SK-N-SH (cell line): Measurements from ENCODE around the gene ABCF3. TPM values are rescaled to one million over a fixed set of nuclear protein-coding genes. Genes with fewer than 3 reads are reported as not detected.

Source experiments
- CHD2 ChIP-seq: fragments of 150-350 bp; IDR thresholded peaks from 2 replicates; pipeline ENCODE4 v1.6.1; 2018; ENCODE audit warnings: low read length; ENCODE audit not compliant: partially characterized antibody
- ELF1 ChIP-seq: IDR thresholded peaks from 2 replicates; pipeline ENCODE4 v1.4.0; 2012
- EZH2phosphoT487 ChIP-seq: fragments of 200-600 bp; sonication (generic); IDR thresholded peaks from 2 replicates; pipeline ENCODE4 v1.6.1; 2017; ENCODE audit warnings: low read depth, mixed run types, mild to moderate bottlenecking, antibody characterized with exemption, moderate library complexity, borderline replicate concordance
- FOXJ3 ChIP-seq: sonication (generic); formaldehyde crosslinking; IDR thresholded peaks from 2 replicates; pipeline ENCODE4 v1.5.1; 2020; ENCODE audit warnings: mild to moderate bottlenecking, missing genetic modification reagents
- GABPA ChIP-seq: IDR thresholded peaks from 2 replicates; pipeline ENCODE4 v1.4.0; 2012; ENCODE audit warnings: low read depth, mild to moderate bottlenecking
- IRF3 ChIP-seq: fragments of 150-350 bp; IDR thresholded peaks from 2 replicates; pipeline ENCODE4 v1.6.1; 2016; ENCODE audit warnings: mild to moderate bottlenecking, low read depth, low read length
- JUND ChIP-seq: IDR thresholded peaks from 2 replicates; pipeline ENCODE4 v1.4.0; 2012
- MEF2A ChIP-seq: IDR thresholded peaks from 2 replicates; pipeline ENCODE4 v1.4.0; 2012; ENCODE audit warnings: low read depth, borderline replicate concordance
- NFIC ChIP-seq: IDR thresholded peaks from 2 replicates; pipeline ENCODE4 v1.4.0; 2012; ENCODE audit warnings: borderline replicate concordance
- NRF1 ChIP-seq: IDR thresholded peaks from 2 replicates; pipeline ENCODE4 v1.6.1; 2012; ENCODE audit warnings: low read depth, mild to moderate bottlenecking, low read length
- PBX3 ChIP-seq: IDR thresholded peaks from 2 replicates; pipeline ENCODE4; 2012
- POLR2AphosphoS5 ChIP-seq: IDR thresholded peaks from 2 replicates; pipeline ENCODE4 v1.6.1; 2012; ENCODE audit warnings: low read depth, low read length
- RAD21 ChIP-seq: IDR thresholded peaks from 2 replicates; pipeline ENCODE4 v1.6.1; 2012; ENCODE audit warnings: mild to moderate bottlenecking, low read length
- RCOR1 ChIP-seq: fragments of 150-350 bp; IDR thresholded peaks from 2 replicates; pipeline ENCODE4 v1.6.1; 2017; ENCODE audit warnings: antibody characterized with exemption, low read length
- RFX5 ChIP-seq: IDR thresholded peaks from 2 replicates; pipeline ENCODE4 v1.6.1; 2012; ENCODE audit warnings: mild to moderate bottlenecking, improper control_type of control experiment, low read length
- RXRA ChIP-seq: IDR thresholded peaks from 2 replicates; pipeline ENCODE4 v1.4.0; 2012; ENCODE audit warnings: low read depth, mild to moderate bottlenecking, borderline replicate concordance
- TAF1 ChIP-seq: IDR thresholded peaks from 2 replicates; pipeline ENCODE4 v1.6.1; 2012; ENCODE audit warnings: low read depth, mild to moderate bottlenecking, low read length, moderate library complexity, borderline replicate concordance
- TCF12 ChIP-seq: IDR thresholded peaks from 2 replicates; pipeline ENCODE4 v1.4.0; 2012
- YY1 ChIP-seq: IDR thresholded peaks from 2 replicates; pipeline ENCODE4 v1.4.0; 2012; ENCODE audit warnings: low read depth, mild to moderate bottlenecking
- ZBTB33 ChIP-seq: IDR thresholded peaks from 2 replicates; pipeline ENCODE4 v1.4.0; 2012; ENCODE audit warnings: low read depth, borderline replicate concordance
- polyA plus RNA-seq, 3 experiments: library from polyadenylated mRNA; depleted of rRNA; stranded (reverse); fragments of >200 nt; gene quantifications; 2 replicates each; pipeline ENCODE4 v1.2.3, GENCODE V29; 2012

ABCF3 gene
- polyA plus RNA-seq, 1 of the 3 experiments (the other 2 are of a cell fraction), result 55.6 TPM

- TF ChIP-seq RCOR1, result peak; percentile 5; the same call in 1 of the 2 replicates
- TF ChIP-seq RFX5, result no peak
- TF ChIP-seq RAD21, result 0 out of 2 replicates have a peak, but pooled peaks have one; percentile 32
- TF ChIP-seq ELF1, result no peak; the same call in none of the 2 replicates
- peak; percentile 39 for TF ChIP-seq CHD2
- no peak for TF ChIP-seq IRF3
- no peak for TF ChIP-seq MEF2A
- TF ChIP-seq YY1, result no peak
- peak; percentile 41 for TF ChIP-seq PBX3
- no peak; the same call in 1 of the 2 replicates for TF ChIP-seq TCF12
- no peak for TF ChIP-seq FOXJ3 (CRISPR knock-in tag)
- 0 out of 2 replicates have a peak, but pooled peaks have one; percentile 39 for TF ChIP-seq JUND
- peak; percentile 85 for TF ChIP-seq POLR2AphosphoS5
- TF ChIP-seq ZBTB33, result 0 out of 2 replicates have a peak, but pooled peaks have one; percentile 33
- no peak for TF ChIP-seq RXRA
- no peak for TF ChIP-seq EZH2phosphoT487
- TF ChIP-seq NFIC, result no peak
- TF ChIP-seq NRF1, result peak; percentile 99
- no peak for TF ChIP-seq GABPA
- no peak for TF ChIP-seq TAF1
Measured at GRCh38 chr3:184185461-184186183, 377 bp upstream of the ABCF3 start (continued).
